Measurements from ENCODE around the gene MATN1. TPM values are rescaled to one million over a fixed set of nuclear protein-coding genes. Genes with fewer than 3 reads are reported as not detected.

Gene MATN1
- total and polyA plus RNA-seq, 9 donors = 0.10 to 0.95 (median 0.51) TPM

DNA sequence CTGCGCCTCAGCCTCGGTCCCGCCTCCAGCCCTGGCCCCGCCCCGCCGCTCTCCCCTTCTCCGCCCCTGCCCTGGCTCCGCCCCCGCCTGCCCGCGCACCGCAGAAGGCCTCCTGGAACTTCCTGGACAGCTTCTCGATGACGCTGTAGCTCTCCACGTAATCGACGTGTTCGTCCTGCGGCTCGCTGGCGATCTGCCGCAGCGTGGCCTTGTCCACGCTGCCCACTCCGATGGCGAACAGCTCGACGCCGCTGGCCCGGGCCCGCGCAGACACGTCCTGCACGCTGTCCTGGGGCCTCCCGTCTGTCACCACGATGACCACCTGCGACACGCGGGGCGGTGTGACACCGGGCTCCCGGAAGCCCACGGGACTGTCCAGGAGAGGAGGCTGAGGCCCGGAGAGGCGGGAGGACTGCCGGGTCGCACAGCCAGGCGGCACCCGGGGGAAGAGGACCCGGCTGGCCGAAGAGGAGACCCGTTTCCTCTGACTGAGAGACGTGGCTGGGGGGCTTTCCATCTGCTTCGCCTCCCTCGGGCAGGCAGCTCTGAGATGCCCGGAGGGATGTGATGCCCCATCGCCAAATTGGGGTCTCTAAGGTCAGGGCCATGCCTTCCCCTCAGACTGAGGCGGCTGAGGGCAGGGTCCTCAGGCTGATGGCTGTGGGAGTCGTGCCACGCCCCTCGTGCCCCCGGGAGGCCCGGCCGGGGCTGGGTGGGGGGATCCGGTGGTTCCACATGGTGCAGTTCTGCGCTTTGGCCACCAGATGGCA, 4.6 kb downstream of the MATN1 start:
- intact Hi-C loops (cut with DNase I) = no loop called here
- no peaks in the 10 kb centered on the region for H3K27me3 ChIP-seq
- no peaks in the 10 kb centered on the region for H3K36me3 ChIP-seq
- DNase-seq = peak; percentile 80 to 93 (median 90)
- H3K9me3 ChIP-seq = no peaks in the 10 kb centered on the region
- peaks cover 1% of the 10 kb centered on the region for H3K4me1 ChIP-seq (ENCODE audit: insufficient read depth)
- H3K4me3 ChIP-seq = peak overlapping the region; percentile 58
- peak overlapping the region; percentile 98 to 100 for H3K27ac ChIP-seq
- TF ChIP-seq POLR2A (IDR thresholded peaks at IDR 0.05) = peak; percentile 97
- no peak for TF ChIP-seq EP300 (IDR thresholded peaks at IDR 0.05)
- TF ChIP-seq, protein P1, sequence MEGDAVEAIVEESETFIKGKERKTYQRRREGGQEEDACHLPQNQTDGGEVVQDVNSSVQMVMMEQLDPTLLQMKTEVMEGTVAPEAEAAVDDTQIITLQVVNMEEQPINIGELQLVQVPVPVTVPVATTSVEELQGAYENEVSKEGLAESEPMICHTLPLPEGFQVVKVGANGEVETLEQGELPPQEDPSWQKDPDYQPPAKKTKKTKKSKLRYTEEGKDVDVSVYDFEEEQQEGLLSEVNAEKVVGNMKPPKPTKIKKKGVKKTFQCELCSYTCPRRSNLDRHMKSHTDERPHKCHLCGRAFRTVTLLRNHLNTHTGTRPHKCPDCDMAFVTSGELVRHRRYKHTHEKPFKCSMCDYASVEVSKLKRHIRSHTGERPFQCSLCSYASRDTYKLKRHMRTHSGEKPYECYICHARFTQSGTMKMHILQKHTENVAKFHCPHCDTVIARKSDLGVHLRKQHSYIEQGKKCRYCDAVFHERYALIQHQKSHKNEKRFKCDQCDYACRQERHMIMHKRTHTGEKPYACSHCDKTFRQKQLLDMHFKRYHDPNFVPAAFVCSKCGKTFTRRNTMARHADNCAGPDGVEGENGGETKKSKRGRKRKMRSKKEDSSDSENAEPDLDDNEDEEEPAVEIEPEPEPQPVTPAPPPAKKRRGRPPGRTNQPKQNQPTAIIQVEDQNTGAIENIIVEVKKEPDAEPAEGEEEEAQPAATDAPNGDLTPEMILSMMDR (IDR thresholded peaks at IDR 0.05) = peak; percentile 95 to 100 (median 99)
- 0 to 1% (median 1%) methylated on average over 15 to 66 of the region's 66 CpGs for WGBS, 3 donors

DNA sequence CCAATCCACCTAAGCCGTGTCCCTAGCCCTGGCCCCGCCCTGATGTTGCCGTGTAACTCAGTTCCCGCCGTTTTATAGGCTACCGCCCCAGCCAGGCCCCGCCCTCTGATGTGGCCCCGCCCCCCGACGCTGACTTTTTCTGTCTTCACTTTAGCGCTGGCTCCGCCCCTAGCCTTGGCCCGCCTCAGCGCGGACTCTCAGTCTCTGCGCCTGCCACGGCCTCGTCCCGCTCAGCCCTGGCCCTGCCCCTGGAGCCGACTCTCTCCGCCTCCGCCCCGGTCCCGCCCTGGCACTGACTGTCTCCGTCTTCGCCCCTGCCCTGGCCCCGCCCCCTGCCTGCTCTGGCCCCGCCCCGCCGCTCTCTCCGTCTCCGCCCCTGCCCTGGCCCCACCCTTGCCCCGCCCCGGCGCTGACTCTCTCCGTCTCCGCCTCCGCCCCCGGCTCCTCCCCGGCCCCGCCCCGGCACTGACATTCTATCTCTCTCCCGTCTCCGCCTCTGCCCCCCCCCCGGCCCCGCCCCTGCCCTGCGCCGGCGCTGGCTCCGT, 5.2 kb downstream of the MATN1 start:
- TF ChIP-seq POLR2A (IDR thresholded peaks at IDR 0.05) (no peak), EP300 (IDR thresholded peaks at IDR 0.05) (no peak)
- TF ChIP-seq, protein P1 (IDR thresholded peaks at IDR 0.05) = no peak
- peak overlapping the region; percentile 87 to 91 for H3K27ac ChIP-seq
- intact Hi-C loops (cut with DNase I) = no loop called here
- peak; percentile 99 to 100 (median 100) for DNase-seq
- H3K4me3 ChIP-seq = peak overlapping the region; percentile 30
- peaks cover 1% of the 10 kb centered on the region for H3K4me1 ChIP-seq (ENCODE audit: insufficient read depth)
- no peaks in the 10 kb centered on the region for H3K9me3 ChIP-seq
- no peaks in the 10 kb centered on the region for H3K27me3 ChIP-seq
- no peaks in the 10 kb centered on the region for H3K36me3 ChIP-seq
- 1 to 3% (median 2%) methylated on average over 25 to 50 of the region's 50 CpGs for WGBS, 3 donors

DNA sequence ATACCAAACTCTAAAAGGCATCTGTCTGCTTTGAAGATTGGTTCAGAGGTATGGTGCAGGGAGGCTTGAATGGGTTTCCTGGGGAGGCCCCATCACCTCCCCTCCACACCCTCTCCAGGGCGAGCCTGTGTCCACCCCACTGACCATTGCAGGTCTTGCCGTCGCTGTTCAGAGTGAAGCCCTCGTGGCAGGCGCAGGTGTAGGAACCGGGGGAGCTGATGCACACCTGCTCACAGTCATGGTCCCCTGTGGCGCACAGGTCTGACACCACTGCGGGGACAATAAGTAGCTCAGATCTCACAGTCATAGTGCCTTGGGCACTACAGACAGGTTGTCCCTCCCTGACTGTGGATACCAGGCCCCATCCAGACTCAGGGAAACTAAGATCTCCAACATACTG, 6.7 kb downstream of the MATN1 start:
- peak in 3 of 5 donors; percentile 50 to 59 (median 51) for DNase-seq
- intact Hi-C loops (cut with DNase I) = no loop called here
- 96 to 98% (median 97%) methylated on average over 8 of the region's 8 CpGs for WGBS, 3 donors

DNA sequence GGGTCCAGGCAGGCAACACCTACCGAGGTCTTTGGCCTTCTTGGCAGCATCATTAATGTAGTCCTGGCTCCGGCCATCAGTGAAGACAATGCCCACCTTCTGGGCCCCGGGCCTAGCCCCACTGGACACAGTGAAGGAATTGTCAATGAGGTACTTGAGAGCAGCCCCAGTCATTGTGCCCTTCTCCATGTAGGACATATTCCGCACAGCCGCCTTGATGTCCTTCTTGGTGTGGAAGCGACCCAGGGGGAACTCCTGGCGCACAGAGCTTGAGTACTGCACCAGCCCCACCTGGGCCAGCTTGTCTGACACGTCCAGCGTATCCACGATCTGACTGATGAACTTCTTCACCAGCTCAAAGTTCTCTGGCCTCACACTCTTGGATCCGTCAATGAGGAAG, 7.5 kb downstream of the MATN1 start:
- Histone ChIP-seq H3K9me3 (no peaks in the 10 kb centered on the region), H3K4me3 (no peak overlapping the region), H3K27me3 (no peaks in the 10 kb centered on the region), H3K4me1 (ENCODE audit: insufficient read depth) (peaks cover 1% of the 10 kb centered on the region), H3K27ac (no peak overlapping the region), H3K36me3 (no peaks in the 10 kb centered on the region)
- intact Hi-C loops (cut with DNase I) = no loop called here
- TF ChIP-seq, protein P1 (IDR thresholded peaks at IDR 0.05) = no peak
- no peak for TF ChIP-seq EP300 (IDR thresholded peaks at IDR 0.05)
- TF ChIP-seq POLR2A (IDR thresholded peaks at IDR 0.05) = no peak
- WGBS, 3 donors = 95 to 97% (median 96%) methylated on average over 11 of the region's 11 CpGs
- DNase-seq = peak in 1 of 5 donors; percentile 51

More for the DNA sequence above, 6.7 kb downstream of the MATN1 start:
- Histone ChIP-seq H3K9me3 (no peaks in the 10 kb centered on the region), H3K27ac (no peak overlapping the region), H3K36me3 (no peaks in the 10 kb centered on the region), H3K27me3 (no peaks in the 10 kb centered on the region), H3K4me1 (ENCODE audit: insufficient read depth) (peaks cover 1% of the 10 kb centered on the region), H3K4me3 (no peak overlapping the region)
- TF ChIP-seq, protein P1 (IDR thresholded peaks at IDR 0.05) = no peak
